GM19463 (cell line): ENCODE measurements around the gene PPM1J.
A peak's percentile ranks its signal among the peaks of the same experiment; 100 is the strongest.

Source experiments
- ATAC-seq: cut with Tn5 transposase; IDR thresholded peaks from one replicate; pipeline ENCODE4 v1.9.1; 2021; ENCODE audit warnings: mild to moderate bottlenecking, moderate library complexity; ENCODE audit not compliant: unreplicated experiment

The PPM1J gene

GRCh38 chr1:112692681-112693080 is 22.5 kb downstream of the PPM1J start:
- no peak for ATAC-seq

GRCh38 chr1:112689842-112690237 is 25.3 kb downstream of the PPM1J start:
- ATAC-seq = no peak

GRCh38 chr1:112689196-112689841 is 25.8 kb downstream of the PPM1J start:
- ATAC-seq = no peak

GRCh38 chr1:112688781-112689193 is 26.3 kb downstream of the PPM1J start:
- no peak for ATAC-seq

- ATAC-seq = no peak
These were observed 27.2 kb downstream of the PPM1J start for GRCh38 chr1:112687785-112688496.

GRCh38 chr1:112687361-112687760 is 27.8 kb downstream of the PPM1J start:
- ATAC-seq = no peak

GRCh38 chr1:112686835-112687234 is 28.3 kb downstream of the PPM1J start:
- ATAC-seq = no peak

- ATAC-seq = no peak
These were observed 28.7 kb downstream of the PPM1J start for GRCh38 chr1:112686417-112686816.

- no peak for ATAC-seq
These were observed 29.2 kb downstream of the PPM1J start for GRCh38 chr1:112685913-112686312.

GRCh38 chr1:112678605-112679004 is 36.5 kb downstream of the PPM1J start:
- ATAC-seq = no peak

GRCh38 chr1:112677501-112677900 is 37.6 kb downstream of the PPM1J start:
- ATAC-seq = no peak

GRCh38 chr1:112676543-112676942 is 38.6 kb downstream of the PPM1J start:
- no peak for ATAC-seq

GRCh38 chr1:112675728-112676381 is 39.3 kb downstream of the PPM1J start:
- no peak for ATAC-seq

- ATAC-seq = peak; percentile 42
These were observed 40.0 kb downstream of the PPM1J start for GRCh38 chr1:112674986-112675727.

- ATAC-seq = peak; percentile 63
These were observed 40.6 kb downstream of the PPM1J start, which contains the start of gene MOV10 for GRCh38 chr1:112674440-112674985. TSS of gene MOV10 (plus strand) at chr1:112674659. CDS start at chr1:112674913, 254 bp downstream.

- ATAC-seq = no peak
These were observed 41.3 kb downstream of the PPM1J start for GRCh38 chr1:112673592-112674439.

GRCh38 chr1:112672842-112673241 is 42.3 kb downstream of the PPM1J start:
- no peak for ATAC-seq

GRCh38 chr1:112672009-112672408 is 43.1 kb downstream of the PPM1J start:
- ATAC-seq = no peak

- no peak for ATAC-seq
These were observed 48.2 kb downstream of the PPM1J start for GRCh38 chr1:112666946-112667345.

- ATAC-seq = no peak
These were observed 49.3 kb downstream of the PPM1J start for GRCh38 chr1:112665857-112666256.
